ENCODE results near the gene SLC22A6.

DNA sequence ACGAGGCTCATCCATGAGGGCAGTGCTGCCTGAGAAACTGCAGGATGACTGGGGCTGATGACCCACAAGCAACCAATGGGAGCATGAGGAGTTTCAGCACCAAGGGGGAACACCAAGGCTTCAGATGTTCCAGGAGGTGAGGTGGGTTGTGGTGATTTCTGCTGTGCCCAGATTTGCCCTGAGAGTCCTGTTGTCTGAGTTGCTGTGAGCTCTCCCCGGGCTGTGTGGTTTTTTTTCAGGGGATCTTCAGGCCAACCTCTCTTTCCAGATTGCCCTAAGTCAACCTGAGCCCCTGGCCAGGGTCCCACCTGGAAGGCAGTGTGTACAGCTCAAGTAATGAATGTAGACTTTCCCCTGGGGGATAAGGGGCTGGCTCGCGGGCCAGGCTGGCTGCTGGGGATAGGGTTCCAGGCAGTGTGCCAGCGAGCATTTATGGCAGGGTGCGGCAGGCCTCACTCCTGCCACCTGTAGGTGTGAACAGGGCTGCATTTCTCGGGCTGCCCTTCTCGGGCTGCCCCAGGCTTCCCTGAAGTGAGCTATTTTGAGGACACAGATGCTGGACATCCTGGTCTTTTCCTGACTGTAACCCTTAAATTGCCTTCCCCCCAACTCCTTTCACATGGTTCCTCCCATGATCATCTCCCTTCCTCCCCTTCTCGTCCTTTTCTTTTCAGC is 9.8 kb downstream of the SLC22A6 start:
- TF ChIP-seq ZSCAN5A (tag by site-specific recombination; IDR thresholded peaks at IDR 0.05) = no peak
- TF ChIP-seq, protein P1, sequence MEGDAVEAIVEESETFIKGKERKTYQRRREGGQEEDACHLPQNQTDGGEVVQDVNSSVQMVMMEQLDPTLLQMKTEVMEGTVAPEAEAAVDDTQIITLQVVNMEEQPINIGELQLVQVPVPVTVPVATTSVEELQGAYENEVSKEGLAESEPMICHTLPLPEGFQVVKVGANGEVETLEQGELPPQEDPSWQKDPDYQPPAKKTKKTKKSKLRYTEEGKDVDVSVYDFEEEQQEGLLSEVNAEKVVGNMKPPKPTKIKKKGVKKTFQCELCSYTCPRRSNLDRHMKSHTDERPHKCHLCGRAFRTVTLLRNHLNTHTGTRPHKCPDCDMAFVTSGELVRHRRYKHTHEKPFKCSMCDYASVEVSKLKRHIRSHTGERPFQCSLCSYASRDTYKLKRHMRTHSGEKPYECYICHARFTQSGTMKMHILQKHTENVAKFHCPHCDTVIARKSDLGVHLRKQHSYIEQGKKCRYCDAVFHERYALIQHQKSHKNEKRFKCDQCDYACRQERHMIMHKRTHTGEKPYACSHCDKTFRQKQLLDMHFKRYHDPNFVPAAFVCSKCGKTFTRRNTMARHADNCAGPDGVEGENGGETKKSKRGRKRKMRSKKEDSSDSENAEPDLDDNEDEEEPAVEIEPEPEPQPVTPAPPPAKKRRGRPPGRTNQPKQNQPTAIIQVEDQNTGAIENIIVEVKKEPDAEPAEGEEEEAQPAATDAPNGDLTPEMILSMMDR (tag by site-specific recombination; IDR thresholded peaks at IDR 0.05) = peak; percentile 74; the same call in 1 of the 2 replicates
- TF ChIP-seq, protein P2, sequence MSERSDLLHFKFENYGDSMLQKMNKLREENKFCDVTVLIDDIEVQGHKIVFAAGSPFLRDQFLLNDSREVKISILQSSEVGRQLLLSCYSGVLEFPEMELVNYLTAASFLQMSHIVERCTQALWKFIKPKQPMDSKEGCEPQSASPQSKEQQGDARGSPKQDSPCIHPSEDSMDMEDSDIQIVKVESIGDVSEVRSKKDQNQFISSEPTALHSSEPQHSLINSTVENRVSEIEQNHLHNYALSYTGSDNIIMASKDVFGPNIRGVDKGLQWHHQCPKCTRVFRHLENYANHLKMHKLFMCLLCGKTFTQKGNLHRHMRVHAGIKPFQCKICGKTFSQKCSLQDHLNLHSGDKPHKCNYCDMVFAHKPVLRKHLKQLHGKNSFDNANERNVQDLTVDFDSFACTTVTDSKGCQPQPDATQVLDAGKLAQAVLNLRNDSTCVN (tag by site-specific recombination; optimal IDR thresholded peaks at IDR 0.05) = no peak
- no peak for TF ChIP-seq ZBTB7A (tag by site-specific recombination; IDR thresholded peaks at IDR 0.05; ENCODE audit: low read depth)
- no peak for TF ChIP-seq KLF16 (tag by site-specific recombination; IDR thresholded peaks at IDR 0.05)
